Effector memory CD8-positive, alpha-beta T cell (primary cell): ENCODE measurements around the gene ATRNL1.

Experiments
- ATAC-seq: fragments of 150-1000 bp; cut with Tn5 transposase; replicated peaks from 2 replicates; pipeline ENCODE4 v1.10.0; 2021; ENCODE audit warnings: mild to moderate bottlenecking, moderate library complexity
- DNase-seq, 3 experiments: peaks; one replicate each; pipeline ENCODE4 v3.0.0; 2021
- H3K27ac Mint-ChIP-seq, 2 donors: one replicate each; pipeline ENCODE4 v1.8.0; 2022; ENCODE audit warnings: mild to moderate bottlenecking in 2 of 2, mixed read lengths in 2 of 2, moderate library complexity in 2 of 2
- H3K27me3 Mint-ChIP-seq, 2 donors: one replicate each; pipeline ENCODE4 v1.8.0; 2022; ENCODE audit warnings: mixed read lengths in 2 of 2
- H3K36me3 Mint-ChIP-seq: one replicate; pipeline ENCODE4 v1.8.0; 2022; ENCODE audit warnings: mild to moderate bottlenecking, moderate library complexity, mixed read lengths; ENCODE audit not compliant: insufficient read depth
- H3K4me1 Mint-ChIP-seq, 2 donors: one replicate each; pipeline ENCODE4 v1.8.0; 2022; ENCODE audit warnings: low read depth in 2 of 2, mixed read lengths in 2 of 2
- H3K4me3 Mint-ChIP-seq, 2 donors: one replicate each; pipeline ENCODE4 v1.8.0; 2022; ENCODE audit warnings: mild to moderate bottlenecking in 2 of 2, mixed read lengths in 2 of 2, moderate library complexity in 2 of 2
- H3K9me3 Mint-ChIP-seq, 2 donors: one replicate each; pipeline ENCODE4 v1.8.0; 2022; ENCODE audit warnings: mixed read lengths in 2 of 2

The ATRNL1 gene

DNA sequence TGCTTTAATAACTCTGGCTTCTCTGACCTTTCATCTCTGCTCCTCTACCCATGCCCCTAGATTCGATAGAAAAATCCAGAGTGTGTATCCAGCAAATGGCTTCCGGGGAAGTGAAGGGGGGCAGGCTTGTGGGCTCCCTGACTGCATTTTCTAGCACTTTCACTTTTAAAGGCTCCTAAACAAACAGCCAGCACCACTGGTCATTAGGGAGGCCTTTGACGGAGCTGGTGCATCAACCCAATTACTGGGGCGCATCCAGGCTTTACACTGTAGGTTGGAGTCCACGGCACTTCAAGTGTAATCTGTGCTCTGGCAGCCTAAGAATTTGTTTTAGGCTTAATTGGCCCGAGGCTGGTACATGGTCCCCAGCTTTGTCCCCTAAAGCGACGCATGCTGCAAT is 887.9 kb downstream of the ATRNL1 start:
- Mint-ChIP-seq H3K4me1 (no peaks in the 10 kb centered on the region), H3K27me3 (no peaks in the 10 kb centered on the region), H3K36me3 (no peaks in the 10 kb centered on the region), H3K9me3 (peaks cover 4 to 16% of the 10 kb centered on the region in 2 donors), H3K4me3 (no peak overlapping the region), H3K27ac (no peak overlapping the region)
- ATAC-seq: no peak
- DNase-seq: no peak

DNA sequence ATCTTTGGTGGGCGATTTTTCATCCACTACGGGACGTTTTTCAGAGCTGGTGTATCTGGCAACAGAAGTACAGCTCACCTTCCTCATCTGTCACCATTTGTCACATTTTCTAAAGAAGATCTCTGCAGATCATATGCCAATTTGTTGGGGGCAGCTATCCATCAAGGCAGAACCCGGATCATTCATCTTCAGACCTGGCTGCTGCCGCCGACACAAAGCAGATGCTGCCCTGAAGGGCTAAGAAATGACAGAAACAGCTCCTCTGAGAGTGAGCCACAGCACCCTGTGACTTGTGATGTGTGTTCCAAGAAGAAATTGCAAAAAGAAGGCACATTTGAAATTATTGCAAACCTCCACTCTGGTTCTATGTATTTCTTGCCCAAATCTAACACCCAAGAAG is 888.9 kb downstream of the ATRNL1 start:
- Mint-ChIP-seq H3K27me3 (no peaks in the 10 kb centered on the region), H3K27ac (peak overlapping the region in 1 of 2 donors; percentile 29), H3K9me3 (peaks cover 6 to 20% of the 10 kb centered on the region in 2 donors), H3K4me1 (no peaks in the 10 kb centered on the region), H3K36me3 (no peaks in the 10 kb centered on the region), H3K4me3 (no peak overlapping the region)
- DNase-seq (no peak), ATAC-seq (no peak)

- DNase-seq (no peak), ATAC-seq (no peak)
- no peaks in the 10 kb centered on the region for H3K36me3 Mint-ChIP-seq
- H3K27me3 Mint-ChIP-seq: no peaks in the 10 kb centered on the region
- no peak overlapping the region for H3K27ac Mint-ChIP-seq
- H3K9me3 Mint-ChIP-seq: peaks cover 6 to 24% of the 10 kb centered on the region in 2 donors
- no peaks in the 10 kb centered on the region for H3K4me1 Mint-ChIP-seq
- no peak overlapping the region for H3K4me3 Mint-ChIP-seq
These were observed 889.4 kb downstream of the ATRNL1 start for GRCh38 chr10:115982526-115982925.

- no peak for ATAC-seq
These were observed 892.6 kb downstream of the ATRNL1 start for GRCh38 chr10:115985786-115986185.

DNA sequence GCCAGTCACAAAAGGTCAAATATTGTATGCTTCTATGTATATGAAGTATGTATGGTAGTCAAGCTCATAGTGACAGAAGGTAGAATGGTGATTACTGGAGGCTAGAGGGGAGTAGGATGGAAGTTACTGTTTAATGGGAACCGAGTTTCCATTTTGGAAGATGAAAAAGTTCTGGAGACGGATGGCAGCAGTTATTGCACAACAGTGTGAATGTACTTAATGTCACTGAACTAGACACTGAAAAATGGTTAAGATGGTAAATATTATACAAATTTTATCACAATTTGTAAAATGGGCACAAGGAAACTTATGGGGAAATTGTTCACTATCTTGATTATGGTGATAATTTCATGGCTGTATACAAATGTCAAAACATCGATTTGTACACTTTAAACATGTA is 895.2 kb downstream of the ATRNL1 start:
- Mint-ChIP-seq H3K36me3 (no peaks in the 10 kb centered on the region), H3K27ac (no peak overlapping the region), H3K4me1 (no peaks in the 10 kb centered on the region), H3K27me3 (no peaks in the 10 kb centered on the region), H3K9me3 (peaks cover 9 to 15% of the 10 kb centered on the region in 2 donors), H3K4me3 (no peak overlapping the region)
- DNase-seq (no peak), ATAC-seq (no peak)

More at GRCh38 chr10:115985786-115986185, 892.6 kb downstream of the ATRNL1 start:
- Mint-ChIP-seq H3K27me3 (no peaks in the 10 kb centered on the region), H3K4me1 (no peaks in the 10 kb centered on the region), H3K9me3 (peaks cover 6 to 24% of the 10 kb centered on the region in 2 donors), H3K36me3 (no peaks in the 10 kb centered on the region), H3K4me3 (no peak overlapping the region), H3K27ac (no peak overlapping the region)
- no peak for DNase-seq

DNA sequence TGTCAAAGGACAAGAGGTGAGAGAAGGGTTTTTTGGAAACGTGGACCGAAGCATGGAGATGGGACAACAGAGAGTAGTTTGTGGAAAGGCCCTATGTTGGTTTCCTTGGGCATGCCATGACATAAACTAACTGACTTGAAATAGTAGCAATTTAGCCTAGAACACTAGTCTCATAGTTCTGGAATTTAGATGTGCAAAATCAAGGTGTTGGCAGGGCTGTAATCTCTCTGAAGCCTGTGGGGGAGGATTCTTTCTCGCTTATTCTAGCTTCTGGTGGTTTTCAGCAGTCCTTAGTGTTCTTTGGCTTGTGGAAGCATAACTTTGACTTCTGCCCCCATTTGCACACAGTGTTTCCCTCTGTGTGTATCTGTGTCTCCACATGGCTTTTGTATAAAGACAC is 896.5 kb downstream of the ATRNL1 start:
- Mint-ChIP-seq H3K9me3 (peaks cover 8 to 9% of the 10 kb centered on the region in 2 donors), H3K27ac (no peak overlapping the region), H3K4me3 (no peak overlapping the region), H3K4me1 (no peaks in the 10 kb centered on the region), H3K36me3 (no peaks in the 10 kb centered on the region), H3K27me3 (no peaks in the 10 kb centered on the region)
- DNase-seq (no peak), ATAC-seq (no peak)

GRCh38 chr10:115992236-115992986 is 899.2 kb downstream of the ATRNL1 start:
- H3K27me3 Mint-ChIP-seq: no peaks in the 10 kb centered on the region
- no peak overlapping the region for H3K4me3 Mint-ChIP-seq
- no peaks in the 10 kb centered on the region for H3K4me1 Mint-ChIP-seq
- H3K36me3 Mint-ChIP-seq: no peaks in the 10 kb centered on the region
- no peak overlapping the region for H3K27ac Mint-ChIP-seq
- ATAC-seq (no peak), DNase-seq (no peak)
- H3K9me3 Mint-ChIP-seq: peaks cover 9 to 10% of the 10 kb centered on the region in 2 donors

DNA sequence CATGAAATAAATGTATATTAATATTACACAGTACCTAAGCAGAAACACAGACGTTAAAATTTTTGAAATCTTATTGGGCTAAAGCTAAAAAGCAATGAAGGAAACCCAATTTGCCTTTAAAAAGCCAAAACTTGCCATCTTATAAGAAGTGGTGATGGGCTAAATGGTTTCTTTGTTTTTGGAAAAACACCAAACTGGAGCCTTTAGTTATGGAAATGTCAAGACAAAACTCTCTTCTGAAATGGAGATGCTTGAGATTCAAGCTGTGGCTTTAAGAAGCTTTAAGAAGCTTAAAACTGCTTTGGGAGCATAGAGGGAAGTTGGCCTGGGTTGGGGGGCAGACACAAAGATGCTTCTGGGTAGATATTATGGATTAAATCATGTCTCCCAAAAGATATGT is 902.9 kb downstream of the ATRNL1 start:
- Mint-ChIP-seq H3K4me1 (no peaks in the 10 kb centered on the region), H3K4me3 (no peak overlapping the region), H3K27me3 (no peaks in the 10 kb centered on the region), H3K27ac (no peak overlapping the region), H3K9me3 (peaks cover 8 to 10% of the 10 kb centered on the region in 2 donors), H3K36me3 (no peaks in the 10 kb centered on the region)
- no peak for DNase-seq
- ATAC-seq: no peak

DNA sequence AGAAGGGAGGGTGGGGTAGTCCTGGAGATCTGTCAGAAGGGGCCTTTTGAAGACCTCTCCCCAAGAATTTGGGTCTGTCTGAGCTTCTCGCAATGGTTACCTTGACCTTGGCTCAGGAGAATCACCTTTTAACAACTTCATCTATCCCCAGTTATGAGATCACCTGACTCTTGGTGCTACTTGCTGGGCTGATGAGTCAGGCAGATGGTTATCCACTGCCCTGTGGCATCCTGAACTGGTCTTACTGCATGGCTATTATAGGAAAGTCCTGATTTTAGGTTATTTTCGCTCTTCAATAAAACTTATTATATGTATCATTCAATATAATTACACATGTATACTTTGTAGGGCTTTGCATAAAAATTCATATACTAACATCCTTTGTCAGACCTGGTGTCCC is 905.1 kb downstream of the ATRNL1 start:
- ATAC-seq (no peak), DNase-seq (no peak)
- Mint-ChIP-seq H3K27ac (no peak overlapping the region), H3K36me3 (no peaks in the 10 kb centered on the region), H3K4me1 (no peaks in the 10 kb centered on the region), H3K27me3 (no peaks in the 10 kb centered on the region), H3K9me3 (peaks cover 8 to 11% of the 10 kb centered on the region in 2 donors), H3K4me3 (no peak overlapping the region)
